GM18909 (cell line): ENCODE measurements around the gene ANKRD30A.
"Not testable (repeated sequence)": the region's sequence is repeated elsewhere in the genome, so short reads cannot be mapped to it uniquely, and the experiment has no call there.

Experiments used
- ATAC-seq: cut with Tn5 transposase; IDR thresholded peaks from one replicate; pipeline ENCODE4 v1.9.1; 2021; ENCODE audit warnings: mild to moderate bottlenecking; ENCODE audit not compliant: unreplicated experiment, poor library complexity

Gene ANKRD30A

GRCh38 chr10:37125191-37125732, at the start of gene ANKRD30A:
TSS of gene ANKRD30A (plus strand) at chr10:37125598. CDS start at chr10:37125788, 190 bp downstream.
- ATAC-seq: no peak

- not testable (repeated sequence) for ATAC-seq
Measured at GRCh38 chr10:37076083-37076482, 49.3 kb upstream of the ANKRD30A start.

GRCh38 chr10:37095792-37096573, 29.4 kb upstream of the ANKRD30A start:
- no peak for ATAC-seq

- no peak for ATAC-seq
Measured at GRCh38 chr10:37101261-37101660, 24.1 kb upstream of the ANKRD30A start.

GRCh38 chr10:37109000-37109399, 16.4 kb upstream of the ANKRD30A start:
- ATAC-seq: no peak

- no peak for ATAC-seq
Measured at GRCh38 chr10:37124532-37124931, 866 bp upstream of the ANKRD30A start.

- ATAC-seq: no peak
Measured at GRCh38 chr10:37125921-37126320, 523 bp downstream of the ANKRD30A start.

- ATAC-seq: no peak
Measured at GRCh38 chr10:37146443-37146842, 21.0 kb downstream of the ANKRD30A start.

GRCh38 chr10:37162430-37162829, 37.0 kb downstream of the ANKRD30A start:
- ATAC-seq: not testable (repeated sequence)

GRCh38 chr10:37171945-37172344, 46.5 kb downstream of the ANKRD30A start:
- ATAC-seq: not testable (repeated sequence)

- not testable (repeated sequence) for ATAC-seq
Measured at GRCh38 chr10:37178296-37178695, 52.9 kb downstream of the ANKRD30A start.

- not testable (repeated sequence) for ATAC-seq
Measured at GRCh38 chr10:37182719-37183118, 57.3 kb downstream of the ANKRD30A start.

- ATAC-seq: no peak
Measured at GRCh38 chr10:37206132-37206531, 80.7 kb downstream of the ANKRD30A start.

- no peak for ATAC-seq
Measured at GRCh38 chr10:37220866-37221265, 95.5 kb downstream of the ANKRD30A start.

GRCh38 chr10:37222046-37222445, 96.6 kb downstream of the ANKRD30A start:
- ATAC-seq: no peak

GRCh38 chr10:37225163-37225562, 99.8 kb downstream of the ANKRD30A start:
- no peak for ATAC-seq

- no peak for ATAC-seq
Measured at GRCh38 chr10:37226524-37226923, 101.1 kb downstream of the ANKRD30A start.

GRCh38 chr10:37234692-37235091, 109.3 kb downstream of the ANKRD30A start:
- ATAC-seq: no peak

- ATAC-seq: no peak
Measured at GRCh38 chr10:37236093-37236492, 110.7 kb downstream of the ANKRD30A start.

GRCh38 chr10:37240223-37240622, 114.8 kb downstream of the ANKRD30A start:
- ATAC-seq: no peak

GRCh38 chr10:37246637-37247036, 121.2 kb downstream of the ANKRD30A start:
- ATAC-seq: no peak

GRCh38 chr10:37255837-37256236, 130.4 kb downstream of the ANKRD30A start:
- not testable (repeated sequence) for ATAC-seq
